C4-2B (cell line): ENCODE results near the gene NHSL2.

Source experiments
- CTCF ChIP-seq: fragments of 450-650 bp; conservative IDR thresholded peaks from 2 replicates; pipeline ENCODE4 v1.5.1; 2017; ENCODE audit warnings: mild to moderate bottlenecking
- ZFX ChIP-seq: fragments of 450-650 bp; IDR thresholded peaks from 2 replicates; pipeline ENCODE4 v1.6.1; 2017

GRCh38 chrX:72114807-72115206, 204.2 kb downstream of the NHSL2 start:
- no peak for TF ChIP-seq CTCF
- TF ChIP-seq ZFX = no peak
